MM.1S (cell line): ENCODE measurements around the gene HTATSF1.
A peak's percentile ranks its signal among the peaks of the same experiment; 100 is the strongest.

Experiments used
- DNase-seq: peaks from one replicate; pipeline ENCODE4 v3.0.0-alpha.2; 2015
- H2AFZ ChIP-seq: fragments of 300-600 bp; sonication (generic); 2 replicates; pipeline ENCODE4 v1.6.0; 2016; ENCODE audit warnings: antibody characterized with exemption, low read length
- H3F3A ChIP-seq: fragments of 300-600 bp; sonication (generic); 2 replicates; pipeline ENCODE4 v1.6.1; 2016; ENCODE audit warnings: mild to moderate bottlenecking, antibody characterized with exemption, low read length, moderate library complexity, mixed read lengths; ENCODE audit not compliant: insufficient read depth
- H3K27ac ChIP-seq: fragments of 300-600 bp; sonication (generic); 2 replicates; pipeline ENCODE4 v1.5.1; 2016; ENCODE audit warnings: mild to moderate bottlenecking, low read length
- H3K27me3 ChIP-seq: fragments of 300-600 bp; sonication (generic); replicated peaks from 2 replicates; pipeline ENCODE4 v1.6.0; 2016; ENCODE audit warnings: low read length; ENCODE audit not compliant: insufficient read depth
- H3K36me3 ChIP-seq: fragments of 300-600 bp; sonication (generic); replicated peaks from 2 replicates; pipeline ENCODE4 v1.6.1; 2016; ENCODE audit warnings: mild to moderate bottlenecking, low read length, mixed read lengths; ENCODE audit not compliant: insufficient read depth
- H3K4me1 ChIP-seq: fragments of 300-600 bp; sonication (generic); 2 replicates; pipeline ENCODE4 v1.6.1; 2016; ENCODE audit warnings: low read length, mixed read lengths
- H3K4me2 ChIP-seq: fragments of 300-600 bp; sonication (generic); 2 replicates; pipeline ENCODE4 v1.6.0; 2016; ENCODE audit warnings: low read depth, low read length
- H3K4me3 ChIP-seq: fragments of 300-600 bp; sonication (generic); 2 replicates; pipeline ENCODE4 v1.5.1; 2016; ENCODE audit warnings: low read length, mixed read lengths
- H3K79me2 ChIP-seq: fragments of 300-600 bp; sonication (generic); 2 replicates; pipeline ENCODE4 v1.6.1; 2016; ENCODE audit warnings: mixed run types, low read length, mixed read lengths
- H3K9ac ChIP-seq: fragments of 300-600 bp; sonication (generic); 2 replicates; pipeline ENCODE4 v1.6.1; 2016; ENCODE audit warnings: low read length, mixed read lengths
- H3K9me2 ChIP-seq: fragments of 300-600 bp; sonication (generic); replicated peaks from 2 replicates; pipeline ENCODE4 v1.6.1; 2016; ENCODE audit warnings: mild to moderate bottlenecking, low read length, mixed read lengths; ENCODE audit not compliant: insufficient read depth
- H3K9me3 ChIP-seq: fragments of 300-600 bp; sonication (generic); replicated peaks from 2 replicates; pipeline ENCODE4 v1.6.1; 2016; ENCODE audit warnings: mild to moderate bottlenecking, low read length, mixed read lengths; ENCODE audit not compliant: insufficient read depth
- H4K20me1 ChIP-seq: fragments of 300-600 bp; sonication (generic); 2 replicates; pipeline ENCODE4 v1.6.1; 2016; ENCODE audit warnings: mild to moderate bottlenecking, low read length, moderate library complexity, mixed read lengths; ENCODE audit not compliant: insufficient read depth
- EZH2 ChIP-seq: fragments of 300-600 bp; sonication (generic); optimal IDR thresholded peaks from 2 replicates; pipeline ENCODE3; 2017; ENCODE audit warnings: low read depth, mild to moderate bottlenecking, antibody characterized with exemption, low read length, mixed read lengths
- EZH2phosphoT487 ChIP-seq: fragments of 300-600 bp; sonication (generic); IDR thresholded peaks from 2 replicates; pipeline ENCODE4 v1.6.1; 2018; ENCODE audit warnings: antibody characterized with exemption, low read length
- TF ChIP-seq, protein P1 (sequence below): fragments of 300-600 bp; sonication (generic); IDR thresholded peaks from 2 replicates; pipeline ENCODE4 v1.5.1; 2016; ENCODE audit warnings: antibody characterized with exemption, low read length, mixed read lengths

The HTATSF1 gene, protein sequence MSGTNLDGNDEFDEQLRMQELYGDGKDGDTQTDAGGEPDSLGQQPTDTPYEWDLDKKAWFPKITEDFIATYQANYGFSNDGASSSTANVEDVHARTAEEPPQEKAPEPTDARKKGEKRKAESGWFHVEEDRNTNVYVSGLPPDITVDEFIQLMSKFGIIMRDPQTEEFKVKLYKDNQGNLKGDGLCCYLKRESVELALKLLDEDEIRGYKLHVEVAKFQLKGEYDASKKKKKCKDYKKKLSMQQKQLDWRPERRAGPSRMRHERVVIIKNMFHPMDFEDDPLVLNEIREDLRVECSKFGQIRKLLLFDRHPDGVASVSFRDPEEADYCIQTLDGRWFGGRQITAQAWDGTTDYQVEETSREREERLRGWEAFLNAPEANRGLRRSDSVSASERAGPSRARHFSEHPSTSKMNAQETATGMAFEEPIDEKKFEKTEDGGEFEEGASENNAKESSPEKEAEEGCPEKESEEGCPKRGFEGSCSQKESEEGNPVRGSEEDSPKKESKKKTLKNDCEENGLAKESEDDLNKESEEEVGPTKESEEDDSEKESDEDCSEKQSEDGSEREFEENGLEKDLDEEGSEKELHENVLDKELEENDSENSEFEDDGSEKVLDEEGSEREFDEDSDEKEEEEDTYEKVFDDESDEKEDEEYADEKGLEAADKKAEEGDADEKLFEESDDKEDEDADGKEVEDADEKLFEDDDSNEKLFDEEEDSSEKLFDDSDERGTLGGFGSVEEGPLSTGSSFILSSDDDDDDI

DNA sequence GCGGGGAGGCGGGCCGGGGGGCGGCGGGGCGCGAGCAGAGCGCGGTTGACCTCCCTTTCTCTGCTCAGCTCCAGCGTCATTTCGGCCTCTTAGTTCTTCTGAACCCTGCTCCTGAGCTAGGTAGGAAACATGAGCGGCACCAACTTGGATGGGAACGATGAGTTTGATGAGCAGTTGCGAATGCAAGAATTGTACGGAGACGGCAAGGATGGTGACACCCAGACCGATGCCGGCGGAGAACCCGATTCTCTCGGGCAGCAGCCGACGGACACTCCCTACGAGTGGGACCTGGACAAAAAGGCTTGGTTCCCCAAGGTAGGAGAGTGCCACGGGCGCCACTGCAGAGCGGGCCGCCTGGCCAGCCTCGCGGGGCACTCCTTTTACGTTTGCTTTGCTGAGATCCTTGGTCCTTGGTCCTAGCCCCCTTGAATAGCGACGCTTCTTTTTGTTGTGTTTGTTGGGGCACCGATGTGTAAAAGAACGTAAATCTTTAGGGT, at the start of gene HTATSF1:
Gene HTATSF1 (plus strand): TSS at position 37 of the 497 bp plus-strand sequence. CDS start 93 bp downstream, at position 130.
- H3K9me2 ChIP-seq = no peaks in the 10 kb centered on the region
- no peak for DNase-seq
- peaks cover 10% of the 10 kb centered on the region for H3F3A ChIP-seq
- peaks cover 22% of the 10 kb centered on the region for H3K79me2 ChIP-seq
- H3K4me3 ChIP-seq = peak within 1 kb of the TSS; percentile 86
- H3K9me3 ChIP-seq = no peaks in the 10 kb centered on the region
- no peak for TF ChIP-seq EZH2
- TF ChIP-seq, protein P1, sequence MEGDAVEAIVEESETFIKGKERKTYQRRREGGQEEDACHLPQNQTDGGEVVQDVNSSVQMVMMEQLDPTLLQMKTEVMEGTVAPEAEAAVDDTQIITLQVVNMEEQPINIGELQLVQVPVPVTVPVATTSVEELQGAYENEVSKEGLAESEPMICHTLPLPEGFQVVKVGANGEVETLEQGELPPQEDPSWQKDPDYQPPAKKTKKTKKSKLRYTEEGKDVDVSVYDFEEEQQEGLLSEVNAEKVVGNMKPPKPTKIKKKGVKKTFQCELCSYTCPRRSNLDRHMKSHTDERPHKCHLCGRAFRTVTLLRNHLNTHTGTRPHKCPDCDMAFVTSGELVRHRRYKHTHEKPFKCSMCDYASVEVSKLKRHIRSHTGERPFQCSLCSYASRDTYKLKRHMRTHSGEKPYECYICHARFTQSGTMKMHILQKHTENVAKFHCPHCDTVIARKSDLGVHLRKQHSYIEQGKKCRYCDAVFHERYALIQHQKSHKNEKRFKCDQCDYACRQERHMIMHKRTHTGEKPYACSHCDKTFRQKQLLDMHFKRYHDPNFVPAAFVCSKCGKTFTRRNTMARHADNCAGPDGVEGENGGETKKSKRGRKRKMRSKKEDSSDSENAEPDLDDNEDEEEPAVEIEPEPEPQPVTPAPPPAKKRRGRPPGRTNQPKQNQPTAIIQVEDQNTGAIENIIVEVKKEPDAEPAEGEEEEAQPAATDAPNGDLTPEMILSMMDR = no peak
- no peak for TF ChIP-seq EZH2phosphoT487
- no peaks in the 10 kb centered on the region; the same call in 1 of the 2 replicates for H3K36me3 ChIP-seq
- peak within 1 kb of the TSS; percentile 48 for H2AFZ ChIP-seq
- H3K27ac ChIP-seq = peak within 1 kb of the TSS; percentile 82
- H3K4me2 ChIP-seq = peak within 1 kb of the TSS; percentile 75
- no peaks in the 10 kb centered on the region for H4K20me1 ChIP-seq
- H3K4me1 ChIP-seq = no peaks in the 10 kb centered on the region
- H3K27me3 ChIP-seq = no peaks in the 10 kb centered on the region
- H3K9ac ChIP-seq = peak within 1 kb of the TSS; percentile 77

DNA sequence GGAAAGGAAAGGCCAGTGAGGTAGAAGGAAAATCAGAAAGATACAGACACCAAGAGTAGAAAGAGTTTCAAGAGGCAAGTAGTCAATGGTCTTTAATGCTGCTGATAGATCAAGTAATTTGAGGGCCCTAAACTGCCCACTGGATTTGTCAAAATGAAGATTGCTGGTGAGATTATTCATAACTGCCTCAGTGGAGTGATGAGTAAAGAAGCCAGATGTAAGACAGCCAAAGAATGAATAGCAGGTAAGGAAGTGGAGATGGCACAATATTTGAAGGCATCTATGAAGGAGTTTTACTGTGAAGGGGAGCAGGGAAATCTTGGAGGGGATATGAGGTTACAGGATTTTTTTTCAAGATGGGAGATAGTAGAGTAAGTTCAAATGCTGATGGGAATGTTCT, 49.4 kb upstream of the HTATSF1 start:
- H3K4me2 ChIP-seq = no peak overlapping the region
- H3K4me1 ChIP-seq = no peaks in the 10 kb centered on the region
- no peak for DNase-seq
- no peaks in the 10 kb centered on the region for H3K9me3 ChIP-seq
- H3K36me3 ChIP-seq = no peaks in the 10 kb centered on the region
- H3K9me2 ChIP-seq = no peaks in the 10 kb centered on the region
- H3F3A ChIP-seq = no peaks in the 10 kb centered on the region
- no peaks in the 10 kb centered on the region for H4K20me1 ChIP-seq
- TF ChIP-seq EZH2 (no peak), EZH2phosphoT487 (no peak)
- TF ChIP-seq, protein P1 = no peak
- no peak overlapping the region for H3K4me3 ChIP-seq
- no peak overlapping the region for H3K9ac ChIP-seq
- H3K79me2 ChIP-seq = no peaks in the 10 kb centered on the region
- H2AFZ ChIP-seq = no peak overlapping the region
- H3K27ac ChIP-seq = no peak overlapping the region
- H3K27me3 ChIP-seq = no peaks in the 10 kb centered on the region

DNA sequence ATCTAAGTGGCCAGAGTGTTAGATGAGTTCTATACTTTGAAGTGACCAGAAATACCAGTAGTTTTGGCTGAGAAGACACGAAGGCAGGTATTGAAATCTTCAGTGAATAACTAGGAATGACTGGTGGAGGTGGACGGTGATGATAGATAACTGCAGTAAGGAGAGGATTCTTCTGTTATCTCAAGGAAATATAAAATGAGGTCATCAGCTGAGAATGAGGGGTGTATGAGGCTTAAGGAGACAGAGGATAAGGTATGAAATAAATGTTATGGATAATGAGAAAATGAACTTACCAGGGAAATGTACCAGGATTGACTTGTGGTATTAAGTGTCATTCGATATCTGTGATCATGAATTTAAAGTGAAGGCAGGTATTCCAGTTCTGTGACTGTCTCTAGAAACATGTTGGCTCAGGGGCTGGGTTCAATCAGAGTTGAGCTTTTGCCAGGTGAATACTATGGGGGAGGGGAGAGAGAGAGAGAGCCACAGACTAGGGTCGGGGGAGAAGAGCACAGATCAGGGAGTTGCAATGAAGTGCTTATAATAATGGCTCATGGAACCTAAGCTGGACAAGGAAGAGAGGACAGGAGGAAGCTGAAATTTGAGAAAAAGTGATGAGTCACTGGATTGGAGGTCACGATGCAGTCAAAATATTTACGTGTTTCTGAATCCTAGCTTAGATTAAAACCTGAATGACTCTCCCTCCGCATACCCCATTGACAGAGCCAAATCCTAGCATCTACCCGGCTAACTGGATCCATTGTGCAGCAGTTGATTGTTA, 47.2 kb upstream of the HTATSF1 start:
- H3K9ac ChIP-seq = no peak overlapping the region
- H3K36me3 ChIP-seq = no peaks in the 10 kb centered on the region
- H3K4me3 ChIP-seq = no peak overlapping the region
- H3K27me3 ChIP-seq = no peaks in the 10 kb centered on the region
- H3K27ac ChIP-seq = no peak overlapping the region
- H3K4me1 ChIP-seq = no peaks in the 10 kb centered on the region
- no peaks in the 10 kb centered on the region for H3F3A ChIP-seq
- H3K9me3 ChIP-seq = no peaks in the 10 kb centered on the region
- no peak for DNase-seq
- no peaks in the 10 kb centered on the region for H3K9me2 ChIP-seq
- no peak overlapping the region for H2AFZ ChIP-seq
- H3K79me2 ChIP-seq = no peaks in the 10 kb centered on the region
- H4K20me1 ChIP-seq = no peaks in the 10 kb centered on the region
- no peak for TF ChIP-seq EZH2
- TF ChIP-seq, protein P1 = no peak
- H3K4me2 ChIP-seq = no peak overlapping the region
